Right forelimb (tissue), 1 donor: ENCODE measurements around the gene TMEM61.

ENCODE experiments used
- DNase-seq: peaks from one replicate; pipeline ENCODE4 v3.0.0-alpha.2; 2018

The TMEM61 gene

GRCh38 chr1:55040083-55040932 is 59.9 kb downstream of the TMEM61 start:
- no peak for DNase-seq

DNA sequence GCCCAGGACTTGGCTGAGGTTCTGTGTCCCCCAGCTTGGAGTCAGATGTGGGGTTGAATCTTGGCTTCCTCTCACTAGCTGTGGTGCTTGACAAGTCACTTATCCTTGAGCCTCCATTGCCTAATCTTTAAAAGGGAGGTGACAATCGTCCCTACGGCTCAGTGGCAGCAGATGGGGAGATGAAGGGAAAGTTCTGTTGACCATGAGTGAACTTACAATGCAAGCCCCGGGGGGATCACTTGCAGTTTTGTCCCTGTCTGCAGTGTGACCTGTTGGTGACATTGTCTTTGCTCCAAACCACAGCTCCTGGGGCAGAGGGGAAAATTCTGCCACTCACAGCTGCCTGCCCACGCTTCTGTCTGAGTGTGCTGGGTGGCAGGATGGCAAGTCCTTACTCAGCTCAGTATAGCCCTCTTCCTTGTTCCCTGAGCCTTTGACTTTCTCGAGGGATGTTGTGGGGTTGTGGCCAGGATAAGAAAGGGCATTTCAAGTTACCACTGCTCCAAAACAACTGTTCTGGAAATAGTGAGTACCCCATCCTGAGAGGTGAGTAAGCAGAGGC is 60.6 kb downstream of the TMEM61 start:
- DNase-seq = no peak

- DNase-seq = no peak
Observed at GRCh38 chr1:55041613-55042012, 61.2 kb downstream of the TMEM61 start.
